ENCODE results near the gene RNF182.

Gene RNF182

GRCh38 chr6:14016432-14016831, 91.7 kb downstream of the RNF182 start:
- TF ChIP-seq ZFP3 (CRISPR knock-in tag; IDR thresholded peaks at IDR 0.05) (no peak), CSDC2 (CRISPR knock-in tag; IDR thresholded peaks at IDR 0.05) (no peak), ZNF70 (CRISPR knock-in tag; IDR thresholded peaks at IDR 0.05) (no peak), ZNF8 (CRISPR knock-in tag; IDR thresholded peaks at IDR 0.05) (no peak), ZC3H10 (CRISPR knock-in tag; IDR thresholded peaks at IDR 0.05) (no peak), TCF4 (CRISPR knock-in tag; IDR thresholded peaks at IDR 0.05; ENCODE audit: borderline replicate concordance) (no peak), RARB (CRISPR knock-in tag; IDR thresholded peaks at IDR 0.05) (no peak), SNAI2 (CRISPR knock-in tag; IDR thresholded peaks at IDR 0.05) (no peak), ESRRG (CRISPR knock-in tag; IDR thresholded peaks at IDR 0.05) (no peak), ZNF565 (CRISPR knock-in tag; conservative IDR thresholded peaks at IDR 0.05; ENCODE audit: low read depth) (no peak)
- no peak for ATAC-seq

GRCh38 chr6:14016935-14017625, 92.3 kb downstream of the RNF182 start:
- no peak for ATAC-seq
- TF ChIP-seq BACH2 (CRISPR knock-in tag; IDR thresholded peaks at IDR 0.05; ENCODE audit: borderline replicate concordance) (no peak), ESRRG (CRISPR knock-in tag; IDR thresholded peaks at IDR 0.05) (no peak), ZNF70 (CRISPR knock-in tag; IDR thresholded peaks at IDR 0.05) (no peak), PPARA (CRISPR knock-in tag; IDR thresholded peaks at IDR 0.05; ENCODE audit: borderline replicate concordance) (no peak), PATZ1 (CRISPR knock-in tag; IDR thresholded peaks at IDR 0.05; ENCODE audit: borderline replicate concordance) (no peak), TCF4 (CRISPR knock-in tag; IDR thresholded peaks at IDR 0.05; ENCODE audit: borderline replicate concordance) (no peak), GLIS3 (CRISPR knock-in tag; IDR thresholded peaks at IDR 0.05) (no peak), RARB (CRISPR knock-in tag; IDR thresholded peaks at IDR 0.05) (no peak), CREB5 (CRISPR knock-in tag; IDR thresholded peaks at IDR 0.05; ENCODE audit: low read depth) (no peak), TOX (CRISPR knock-in tag; IDR thresholded peaks at IDR 0.05; ENCODE audit: borderline replicate concordance) (no peak), POU6F1 (CRISPR knock-in tag; IDR thresholded peaks at IDR 0.05; ENCODE audit: borderline replicate concordance, low read depth) (no peak), ARNTL (CRISPR knock-in tag; IDR thresholded peaks at IDR 0.05; ENCODE audit: borderline replicate concordance, low read depth) (no peak), ZFP3 (CRISPR knock-in tag; IDR thresholded peaks at IDR 0.05) (no peak), ZFP30 (CRISPR knock-in tag; IDR thresholded peaks at IDR 0.05) (no peak), ZNF8 (CRISPR knock-in tag; IDR thresholded peaks at IDR 0.05) (no peak), ZNF565 (CRISPR knock-in tag; conservative IDR thresholded peaks at IDR 0.05; ENCODE audit: low read depth) (no peak), CSDC2 (CRISPR knock-in tag; IDR thresholded peaks at IDR 0.05) (no peak), OSR1 (CRISPR knock-in tag; IDR thresholded peaks at IDR 0.05) (no peak)

- TF ChIP-seq ISL1 (CRISPR knock-in tag; IDR thresholded peaks at IDR 0.05) (no peak), ZFP30 (CRISPR knock-in tag; IDR thresholded peaks at IDR 0.05) (no peak), ZC3H10 (CRISPR knock-in tag; IDR thresholded peaks at IDR 0.05) (no peak), RARB (CRISPR knock-in tag; IDR thresholded peaks at IDR 0.05) (no peak), BACH2 (CRISPR knock-in tag; IDR thresholded peaks at IDR 0.05; ENCODE audit: borderline replicate concordance) (no peak), CSRNP3 (CRISPR knock-in tag; IDR thresholded peaks at IDR 0.05) (no peak), GLIS3 (CRISPR knock-in tag; IDR thresholded peaks at IDR 0.05) (no peak), PATZ1 (CRISPR knock-in tag; IDR thresholded peaks at IDR 0.05; ENCODE audit: borderline replicate concordance) (no peak), CSDC2 (CRISPR knock-in tag; IDR thresholded peaks at IDR 0.05) (no peak), ZNF8 (CRISPR knock-in tag; IDR thresholded peaks at IDR 0.05) (no peak), TOX (CRISPR knock-in tag; IDR thresholded peaks at IDR 0.05; ENCODE audit: borderline replicate concordance) (no peak), SNAI2 (CRISPR knock-in tag; IDR thresholded peaks at IDR 0.05) (no peak), TCF4 (CRISPR knock-in tag; IDR thresholded peaks at IDR 0.05; ENCODE audit: borderline replicate concordance) (no peak), PPARA (CRISPR knock-in tag; IDR thresholded peaks at IDR 0.05; ENCODE audit: borderline replicate concordance) (no peak), ZNF70 (CRISPR knock-in tag; IDR thresholded peaks at IDR 0.05) (no peak), ARNTL (CRISPR knock-in tag; IDR thresholded peaks at IDR 0.05; ENCODE audit: borderline replicate concordance, low read depth) (no peak), ZFP3 (CRISPR knock-in tag; IDR thresholded peaks at IDR 0.05) (no peak), ZNF565 (CRISPR knock-in tag; conservative IDR thresholded peaks at IDR 0.05; ENCODE audit: low read depth) (no peak), TSHZ2 (CRISPR knock-in tag; IDR thresholded peaks at IDR 0.05) (no peak)
- ATAC-seq, result no peak
Measured at GRCh38 chr6:14017626-14018475, 93.1 kb downstream of the RNF182 start.

Measured in SK-N-SH treated with all-trans-retinoic acid at 6 μM for 48 hours (cell line).